Measurements from ENCODE around the gene C2orf15.

The C2orf15 gene

GRCh38 chr2:99166218-99166617 lies 24.7 kb downstream of the C2orf15 start:
- no CpG with 5 or more reads among the region's 5 CpGs for WGBS, 2 donors (ENCODE audit: extremely low coverage in 2 of 2, insufficient read length in 2 of 2, insufficient replicate concordance in 1 of 2)
- Histone ChIP-seq H3K9ac (ENCODE audit: low read depth, low read length, poor library complexity) (no peak overlapping the region), H2AFZ (ENCODE audit: low read length) (no peak overlapping the region), H2BK5ac (ENCODE audit: low read length) (no peak overlapping the region), H3K4me1 (ENCODE audit: control insufficient read depth in 2 of 2, insufficient read depth in 1 of 2, low read depth in 1 of 2, low read length in 2 of 2) (no peaks in the 10 kb centered on the region), H3K23ac (ENCODE audit: low read depth, low read length, poor library complexity) (no peak overlapping the region), H3K27ac (replicated peaks; ENCODE audit: low read length) (no peak overlapping the region), H2AK5ac (ENCODE audit: low read depth, low read length) (no peak overlapping the region), H2BK12ac (ENCODE audit: low read length) (no peak overlapping the region), H2BK15ac (ENCODE audit: low read length) (no peak overlapping the region), H3K4ac (ENCODE audit: low read length) (no peak overlapping the region), H3K4me2 (ENCODE audit: insufficient read depth, low read length, poor library complexity, severe bottlenecking) (no peak overlapping the region), H3K79me1 (ENCODE audit: low read depth, low read length) (no peaks in the 10 kb centered on the region), H3K4me3 (ENCODE audit: low read length in 2 of 2) (no peak overlapping the region), H2BK120ac (ENCODE audit: low read depth, low read length) (no peak overlapping the region), H3K36me3 (replicated peaks in 1 of 2; ENCODE audit: control insufficient read depth in 2 of 2, insufficient read depth in 2 of 2, low read length in 2 of 2) (peaks cover 6 to 72% of the 10 kb centered on the region in 2 donors), H3K27me3 (ENCODE audit: control insufficient read depth in 3 of 3, insufficient read depth in 3 of 3, low read depth in 1 of 3, low read length in 3 of 3) (no peaks in the 10 kb centered on the region), H3K18ac (ENCODE audit: low read length) (no peak overlapping the region), H4K8ac (ENCODE audit: low read depth, low read length) (no peak overlapping the region), H3K14ac (ENCODE audit: low read length) (no peak overlapping the region), H4K91ac (ENCODE audit: low read depth, low read length, poor library complexity) (no peak overlapping the region), H3K9me3 (replicated peaks in 1 of 2; ENCODE audit: control insufficient read depth in 2 of 2, insufficient read depth in 1 of 2, low read depth in 1 of 2, low read length in 2 of 2) (no peaks in the 10 kb centered on the region)
- no peak for DNase-seq (ENCODE audit: low spot score)

GRCh38 chr2:99169534-99169933 lies 28.0 kb downstream of the C2orf15 start:
- H2BK5ac ChIP-seq (ENCODE audit: low read length), result no peak overlapping the region
- H4K91ac ChIP-seq (ENCODE audit: low read depth, low read length, poor library complexity), result no peak overlapping the region
- no peak overlapping the region for H3K18ac ChIP-seq (ENCODE audit: low read length)
- no peaks in the 10 kb centered on the region for H3K4me1 ChIP-seq (ENCODE audit: control insufficient read depth in 2 of 2, insufficient read depth in 1 of 2, low read depth in 1 of 2, low read length in 2 of 2)
- H2BK15ac ChIP-seq (ENCODE audit: low read length), result no peak overlapping the region
- no peak overlapping the region for H3K4me3 ChIP-seq (ENCODE audit: low read length in 2 of 2)
- H2AK5ac ChIP-seq (ENCODE audit: low read depth, low read length), result no peak overlapping the region
- no CpG with 5 or more reads among the region's 1 CpG for WGBS, 2 donors (ENCODE audit: extremely low coverage in 2 of 2, insufficient read length in 2 of 2, insufficient replicate concordance in 1 of 2)
- H4K8ac ChIP-seq (ENCODE audit: low read depth, low read length), result no peak overlapping the region
- H2BK12ac ChIP-seq (ENCODE audit: low read length), result no peak overlapping the region
- no peak overlapping the region for H3K9ac ChIP-seq (ENCODE audit: low read depth, low read length, poor library complexity)
- no peak overlapping the region for H2BK120ac ChIP-seq (ENCODE audit: low read depth, low read length)
- DNase-seq (ENCODE audit: low spot score), result no peak
- H3K9me3 ChIP-seq (replicated peaks in 1 of 2; ENCODE audit: control insufficient read depth in 2 of 2, insufficient read depth in 1 of 2, low read depth in 1 of 2, low read length in 2 of 2), result no peaks in the 10 kb centered on the region
- H3K4me2 ChIP-seq (ENCODE audit: insufficient read depth, low read length, poor library complexity, severe bottlenecking), result no peak overlapping the region
- no peak overlapping the region for H3K4ac ChIP-seq (ENCODE audit: low read length)
- no peaks in the 10 kb centered on the region for H3K79me1 ChIP-seq (ENCODE audit: low read depth, low read length)
- H3K27me3 ChIP-seq (ENCODE audit: control insufficient read depth in 3 of 3, insufficient read depth in 3 of 3, low read depth in 1 of 3, low read length in 3 of 3), result no peaks in the 10 kb centered on the region
- peaks cover 8 to 88% of the 10 kb centered on the region in 2 donors for H3K36me3 ChIP-seq (replicated peaks in 1 of 2; ENCODE audit: control insufficient read depth in 2 of 2, insufficient read depth in 2 of 2, low read length in 2 of 2)
- no peak overlapping the region for H3K23ac ChIP-seq (ENCODE audit: low read depth, low read length, poor library complexity)
- no peak overlapping the region for H3K14ac ChIP-seq (ENCODE audit: low read length)
- no peak overlapping the region for H2AFZ ChIP-seq (ENCODE audit: low read length)
- H3K27ac ChIP-seq (replicated peaks; ENCODE audit: low read length), result no peak overlapping the region

DNA sequence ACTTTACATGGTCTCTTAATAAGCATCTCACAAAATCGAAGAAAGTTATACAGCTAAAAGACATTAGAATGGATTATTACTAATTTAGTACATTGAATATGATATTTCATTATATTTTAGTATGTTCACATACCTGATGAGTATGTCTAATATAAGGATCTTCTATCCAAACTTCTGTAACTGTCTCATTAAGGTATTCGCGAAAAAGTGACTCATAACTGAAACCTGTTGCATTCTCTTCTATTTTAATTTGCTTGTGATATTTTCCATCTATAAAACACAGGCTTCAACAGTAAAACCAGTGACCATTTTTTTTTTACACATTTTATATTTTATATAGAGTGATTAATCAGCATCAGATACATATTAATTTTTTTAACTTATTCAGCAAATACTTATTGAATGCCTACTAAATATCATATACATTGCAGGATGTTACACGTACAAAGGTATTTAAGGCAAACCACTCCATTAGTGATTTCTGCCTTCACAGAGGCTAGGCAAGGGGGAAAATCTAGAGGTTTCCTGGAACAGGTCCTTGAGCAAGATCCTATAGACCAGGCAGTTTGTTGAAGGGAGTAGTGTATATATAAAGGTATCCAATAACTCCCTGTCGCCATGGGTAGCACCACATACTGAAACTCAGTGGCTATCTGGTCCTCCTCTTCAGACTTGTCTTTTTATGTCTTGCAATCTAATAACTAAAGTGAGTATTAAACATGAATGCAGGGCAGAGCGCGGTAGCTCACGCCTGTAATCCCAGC lies 30.1 kb downstream of the C2orf15 start:
- peaks cover 8 to 69% of the 10 kb centered on the region in 2 donors for H3K36me3 ChIP-seq (replicated peaks in 1 of 2; ENCODE audit: control insufficient read depth in 2 of 2, insufficient read depth in 2 of 2, low read length in 2 of 2)
- H4K91ac ChIP-seq (ENCODE audit: low read depth, low read length, poor library complexity), result no peak overlapping the region
- H3K9me3 ChIP-seq (replicated peaks in 1 of 2; ENCODE audit: control insufficient read depth in 2 of 2, insufficient read depth in 1 of 2, low read depth in 1 of 2, low read length in 2 of 2), result no peaks in the 10 kb centered on the region
- H2AFZ ChIP-seq (ENCODE audit: low read length), result no peak overlapping the region
- H3K18ac ChIP-seq (ENCODE audit: low read length), result no peak overlapping the region
- H4K8ac ChIP-seq (ENCODE audit: low read depth, low read length), result no peak overlapping the region
- H3K4ac ChIP-seq (ENCODE audit: low read length), result no peak overlapping the region
- no CpG with 5 or more reads among the region's 8 CpGs for WGBS, 2 donors (ENCODE audit: extremely low coverage in 2 of 2, insufficient read length in 2 of 2, insufficient replicate concordance in 1 of 2)
- H3K4me3 ChIP-seq (ENCODE audit: low read length in 2 of 2), result no peak overlapping the region
- no peak overlapping the region for H2BK120ac ChIP-seq (ENCODE audit: low read depth, low read length)
- H3K4me2 ChIP-seq (ENCODE audit: insufficient read depth, low read length, poor library complexity, severe bottlenecking), result no peak overlapping the region
- no peak overlapping the region for H2AK5ac ChIP-seq (ENCODE audit: low read depth, low read length)
- no peaks in the 10 kb centered on the region for H3K27me3 ChIP-seq (ENCODE audit: control insufficient read depth in 3 of 3, insufficient read depth in 3 of 3, low read depth in 1 of 3, low read length in 3 of 3)
- no peak overlapping the region for H3K9ac ChIP-seq (ENCODE audit: low read depth, low read length, poor library complexity)
- H3K27ac ChIP-seq (replicated peaks; ENCODE audit: low read length), result no peak overlapping the region
- H2BK15ac ChIP-seq (ENCODE audit: low read length), result no peak overlapping the region
- no peaks in the 10 kb centered on the region for H3K79me1 ChIP-seq (ENCODE audit: low read depth, low read length)
- DNase-seq (ENCODE audit: low spot score), result no peak
- H2BK12ac ChIP-seq (ENCODE audit: low read length), result no peak overlapping the region
- no peak overlapping the region for H2BK5ac ChIP-seq (ENCODE audit: low read length)
- no peak overlapping the region for H3K14ac ChIP-seq (ENCODE audit: low read length)
- no peak overlapping the region for H3K23ac ChIP-seq (ENCODE audit: low read depth, low read length, poor library complexity)
- H3K4me1 ChIP-seq (ENCODE audit: control insufficient read depth in 2 of 2, insufficient read depth in 1 of 2, low read depth in 1 of 2, low read length in 2 of 2), result no peaks in the 10 kb centered on the region

DNA sequence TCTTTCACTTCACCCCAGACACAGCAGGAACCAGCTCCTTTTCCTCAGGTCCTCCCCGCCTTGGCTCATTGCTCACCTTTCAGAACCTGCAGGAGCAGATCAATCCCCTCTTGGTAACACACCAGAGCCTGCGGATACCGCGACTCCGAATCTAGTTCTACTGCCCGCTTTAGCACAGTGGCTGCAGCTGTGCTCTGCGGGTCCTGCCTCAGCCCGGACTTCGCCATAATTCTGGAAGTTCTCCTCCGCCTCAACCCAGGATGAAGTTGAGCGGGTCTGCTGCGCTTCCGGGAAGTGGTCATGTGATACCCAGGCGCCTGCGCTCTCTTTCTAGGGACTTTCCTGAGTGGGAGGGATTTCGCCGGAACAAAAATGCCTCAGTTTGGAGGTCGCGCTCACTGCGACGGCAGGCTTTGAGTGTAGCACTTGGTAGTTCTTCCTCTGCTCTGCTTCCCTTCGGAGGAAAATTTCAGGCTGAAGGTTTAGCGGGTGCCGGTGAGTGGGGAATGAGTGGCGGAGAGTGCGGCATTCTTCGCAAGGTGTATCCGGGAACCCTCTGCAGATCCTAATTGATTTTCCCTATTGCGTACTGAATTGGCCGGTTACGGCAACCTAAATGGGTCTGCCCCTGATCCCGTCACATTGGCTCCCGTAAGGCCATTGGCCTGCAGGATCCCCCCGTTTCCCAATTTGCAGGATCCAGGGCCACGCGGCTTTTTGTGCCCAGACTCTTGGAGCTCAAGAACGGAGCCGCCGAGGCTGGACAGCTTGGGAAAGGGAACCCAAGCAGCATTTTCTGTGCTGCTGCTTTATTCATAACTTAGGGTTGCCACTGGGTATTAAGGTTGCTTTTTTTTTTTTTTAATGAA lies 39.5 kb downstream of the C2orf15 start, which contains the start of the genes MITD1 and MRPL30:
MITD1 (minus strand) TSS at position 304 of the 869 bp plus-strand sequence; CDS start at position 227, 77 bp downstream.
MRPL30 (plus strand) TSS at position 430 of the 869 bp plus-strand sequence. CDS start 5,020 bp downstream, outside the sequence.
- Histone ChIP-seq H3K79me1 (ENCODE audit: low read depth, low read length) (peaks cover 4% of the 10 kb centered on the region), H3K23ac (ENCODE audit: low read depth, low read length, poor library complexity) (peak within 1 kb of the TSS; percentile 26), H3K4me1 (ENCODE audit: control insufficient read depth in 2 of 2, insufficient read depth in 1 of 2, low read depth in 1 of 2, low read length in 2 of 2) (no peaks in the 10 kb centered on the region), H3K4me2 (ENCODE audit: insufficient read depth, low read length, poor library complexity, severe bottlenecking) (peak within 1 kb of the TSS; percentile 75), H4K91ac (ENCODE audit: low read depth, low read length, poor library complexity) (peak within 1 kb of the TSS; percentile 47), H2BK12ac (ENCODE audit: low read length) (no peak within 1 kb of the TSS), H3K27me3 (ENCODE audit: control insufficient read depth in 3 of 3, insufficient read depth in 3 of 3, low read depth in 1 of 3, low read length in 3 of 3) (no peaks in the 10 kb centered on the region), H3K9ac (ENCODE audit: low read depth, low read length, poor library complexity) (peak within 1 kb of the TSS; percentile 87), H3K9me3 (replicated peaks in 1 of 2; ENCODE audit: control insufficient read depth in 2 of 2, insufficient read depth in 1 of 2, low read depth in 1 of 2, low read length in 2 of 2) (peaks cover 0 to 4% of the 10 kb centered on the region in 2 donors), H4K8ac (ENCODE audit: low read depth, low read length) (no peak within 1 kb of the TSS), H3K36me3 (replicated peaks in 1 of 2; ENCODE audit: control insufficient read depth in 2 of 2, insufficient read depth in 2 of 2, low read length in 2 of 2) (peaks cover 0 to 22% of the 10 kb centered on the region in 2 donors), H2BK15ac (ENCODE audit: low read length) (no peak within 1 kb of the TSS), H2BK5ac (ENCODE audit: low read length) (no peak within 1 kb of the TSS), H3K27ac (replicated peaks; ENCODE audit: low read length) (peak within 1 kb of the TSS; percentile 80), H3K14ac (ENCODE audit: low read length) (no peak within 1 kb of the TSS), H3K4ac (ENCODE audit: low read length) (no peak within 1 kb of the TSS), H2AFZ (ENCODE audit: low read length) (peak within 1 kb of the TSS; percentile 87), H2BK120ac (ENCODE audit: low read depth, low read length) (no peak within 1 kb of the TSS), H3K4me3 (ENCODE audit: low read length in 2 of 2) (peak within 1 kb of the TSS; percentile 86 to 95), H2AK5ac (ENCODE audit: low read depth, low read length) (no peak within 1 kb of the TSS), H3K18ac (ENCODE audit: low read length) (peak within 1 kb of the TSS; percentile 66)
- WGBS, 2 donors (ENCODE audit: extremely low coverage in 2 of 2, insufficient read length in 2 of 2, insufficient replicate concordance in 1 of 2), result no CpG with 5 or more reads among the region's 39 CpGs
- peak; percentile 92 for DNase-seq (ENCODE audit: low spot score)

All from neuronal stem cell (in vitro differentiated cells).